Activated naive CD8-positive, alpha-beta T cell (primary cell): Measurements from ENCODE around the gene NUDT6.
"Not testable (repeated sequence)": the region's sequence is repeated elsewhere in the genome, so short reads cannot be mapped to it uniquely, and the experiment has no call there.

Experiments used
- H3K27ac Mint-ChIP-seq: one replicate; pipeline ENCODE4 v1.8.0; 2021; ENCODE audit warnings: mixed read lengths
- H3K27me3 Mint-ChIP-seq: one replicate; pipeline ENCODE4 v1.8.0; 2021; ENCODE audit warnings: mixed read lengths
- H3K36me3 Mint-ChIP-seq: one replicate; pipeline ENCODE4 v1.8.0; 2021; ENCODE audit warnings: mixed read lengths
- H3K4me1 Mint-ChIP-seq: one replicate; pipeline ENCODE4 v1.8.0; 2021; ENCODE audit warnings: low read depth, mixed read lengths
- H3K4me3 Mint-ChIP-seq: one replicate; pipeline ENCODE4 v1.8.0; 2021; ENCODE audit warnings: mild to moderate bottlenecking, mixed read lengths
- H3K9me3 Mint-ChIP-seq: one replicate; pipeline ENCODE4 v1.8.0; 2021; ENCODE audit warnings: low read depth, mixed read lengths

Gene NUDT6, protein sequence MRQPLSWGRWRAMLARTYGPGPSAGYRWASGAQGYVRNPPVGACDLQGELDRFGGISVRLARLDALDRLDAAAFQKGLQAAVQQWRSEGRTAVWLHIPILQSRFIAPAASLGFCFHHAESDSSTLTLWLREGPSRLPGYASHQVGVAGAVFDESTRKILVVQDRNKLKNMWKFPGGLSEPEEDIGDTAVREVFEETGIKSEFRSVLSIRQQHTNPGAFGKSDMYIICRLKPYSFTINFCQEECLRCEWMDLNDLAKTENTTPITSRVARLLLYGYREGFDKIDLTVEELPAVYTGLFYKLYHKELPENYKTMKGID

DNA sequence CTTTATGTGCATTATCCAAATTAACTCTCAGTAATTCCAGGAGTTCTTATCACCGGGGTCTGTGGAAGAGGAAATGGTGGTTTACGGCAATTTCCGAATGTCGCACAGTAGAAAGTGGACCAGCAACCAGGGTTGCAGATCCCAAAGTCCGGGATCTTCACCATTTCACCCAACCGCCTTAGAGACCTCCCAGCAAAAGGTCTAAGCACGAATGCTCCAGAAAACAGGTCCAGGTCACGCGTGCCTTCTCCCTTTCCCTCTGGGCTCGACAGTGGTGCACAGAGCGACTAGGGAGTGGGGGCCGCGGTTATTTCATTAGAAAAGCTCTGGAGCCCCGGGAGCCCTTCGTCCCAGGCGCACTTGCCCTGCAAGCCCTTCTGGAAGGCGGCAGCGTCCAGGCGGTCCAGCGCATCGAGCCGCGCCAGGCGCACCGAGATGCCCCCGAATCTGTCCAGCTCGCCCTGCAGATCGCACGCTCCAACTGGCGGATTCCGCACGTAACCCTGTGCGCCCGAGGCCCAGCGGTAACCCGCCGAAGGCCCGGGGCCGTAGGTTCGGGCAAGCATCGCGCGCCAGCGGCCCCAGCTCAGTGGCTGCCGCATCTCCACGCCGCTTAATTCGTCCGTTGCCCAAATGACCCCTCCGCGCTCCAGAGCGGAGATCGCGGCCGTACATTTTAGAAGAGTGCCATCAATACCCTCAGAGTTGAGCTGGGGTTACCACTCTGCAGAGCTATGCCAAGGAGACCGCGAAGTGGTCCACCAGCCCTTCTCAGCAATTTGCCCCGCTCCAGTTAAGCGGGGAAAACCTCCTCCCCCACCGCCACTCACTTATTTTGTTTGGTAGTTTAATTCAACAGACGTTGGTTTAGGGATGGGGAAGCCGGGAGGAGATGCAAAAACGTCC lies at the start of gene NUDT6:
NUDT6 (minus strand) TSS at position 627 of the 906 bp plus-strand sequence; CDS start at position 602, 25 bp downstream.
- Mint-ChIP-seq H3K36me3 (no peaks in the 10 kb centered on the region), H3K4me3 (no peak within 1 kb of the TSS), H3K27ac (peak within 1 kb of the TSS; percentile 93), H3K4me1 (peaks cover 8% of the 10 kb centered on the region), H3K9me3 (no peaks in the 10 kb centered on the region), H3K27me3 (no peaks in the 10 kb centered on the region)

DNA sequence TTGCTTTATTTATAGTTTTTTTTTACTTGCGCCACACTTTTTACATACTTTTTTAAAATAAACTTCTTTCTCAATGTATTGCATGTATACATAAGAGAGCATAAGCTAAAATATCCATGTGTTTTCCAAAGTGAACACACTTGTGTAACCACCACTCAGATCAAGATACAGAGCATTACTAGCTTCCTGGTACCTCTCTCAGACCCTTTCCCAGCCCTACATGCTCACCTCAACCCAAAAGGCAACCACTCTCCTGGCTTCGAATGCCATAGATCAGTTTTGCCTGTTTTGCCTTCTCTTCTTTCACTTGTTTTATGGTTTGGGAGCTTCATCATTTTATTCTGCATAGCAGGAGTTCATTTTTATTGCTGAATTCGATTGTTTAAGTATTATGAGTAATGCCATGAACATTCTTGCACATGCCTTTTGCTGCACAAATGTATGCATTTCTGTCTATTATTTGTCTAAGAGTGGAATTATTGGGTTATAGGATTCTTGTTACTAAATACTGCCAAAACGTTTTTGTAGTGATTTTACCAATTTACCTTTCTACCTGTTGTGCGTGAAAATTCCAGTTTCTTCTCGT lies 45.9 kb upstream of the NUDT6 start:
- H3K9me3 Mint-ChIP-seq, result no peaks in the 10 kb centered on the region
- peaks cover 3% of the 10 kb centered on the region for H3K4me1 Mint-ChIP-seq
- H3K27me3 Mint-ChIP-seq, result no peaks in the 10 kb centered on the region
- H3K36me3 Mint-ChIP-seq, result peaks cover 12% of the 10 kb centered on the region
- no peak overlapping the region for H3K4me3 Mint-ChIP-seq
- no peak overlapping the region for H3K27ac Mint-ChIP-seq

DNA sequence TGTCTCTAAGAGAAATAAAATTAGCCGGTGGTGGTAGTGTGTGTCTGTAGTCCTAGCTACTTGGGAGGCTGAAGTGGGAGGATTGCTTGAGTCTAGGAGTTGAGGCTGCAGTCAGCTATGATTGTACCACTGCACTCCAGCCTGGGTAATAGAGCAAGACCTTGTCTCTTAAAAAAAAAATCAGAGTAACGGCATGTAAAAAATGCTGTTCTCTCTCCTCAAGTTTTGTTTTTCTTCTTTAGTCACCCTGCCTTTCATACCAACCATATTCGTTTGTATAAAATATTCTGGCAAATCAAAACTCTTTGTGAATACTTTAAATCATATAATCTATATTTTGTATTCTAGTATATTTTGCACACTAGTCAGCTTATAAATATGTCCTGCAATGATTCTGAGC lies 44.8 kb upstream of the NUDT6 start:
- Mint-ChIP-seq H3K36me3 (peaks cover 20% of the 10 kb centered on the region), H3K9me3 (no peaks in the 10 kb centered on the region), H3K27me3 (no peaks in the 10 kb centered on the region)

DNA sequence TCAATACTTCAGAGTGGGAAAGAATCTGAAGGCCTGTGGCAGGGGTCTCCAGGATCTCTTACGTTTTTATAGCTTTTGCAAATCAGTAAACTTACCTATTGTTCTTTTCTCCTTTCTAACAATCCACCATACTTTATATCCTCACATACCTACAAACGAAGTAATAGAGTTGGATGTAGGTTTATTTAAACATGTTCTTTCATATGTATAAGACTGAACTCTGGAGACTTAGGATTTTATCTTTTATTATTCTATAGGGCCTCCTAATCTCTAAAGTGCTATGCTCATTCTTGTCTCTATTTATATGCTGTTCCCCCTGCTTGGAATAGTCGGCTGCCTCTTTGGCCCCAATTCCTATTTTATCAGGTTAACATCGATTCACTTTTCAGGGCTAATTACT lies 43.8 kb upstream of the NUDT6 start:
- H3K27me3 Mint-ChIP-seq, result no peaks in the 10 kb centered on the region
- H3K4me3 Mint-ChIP-seq, result no peak overlapping the region
- peaks cover 18% of the 10 kb centered on the region for H3K36me3 Mint-ChIP-seq
- no peaks in the 10 kb centered on the region for H3K9me3 Mint-ChIP-seq
- no peak overlapping the region for H3K27ac Mint-ChIP-seq
- peaks cover 1% of the 10 kb centered on the region for H3K4me1 Mint-ChIP-seq

More for the DNA sequence above, 44.8 kb upstream of the NUDT6 start:
- H3K4me3 Mint-ChIP-seq, result no peak overlapping the region
- no peak overlapping the region for H3K27ac Mint-ChIP-seq
- peaks cover 4% of the 10 kb centered on the region for H3K4me1 Mint-ChIP-seq

DNA sequence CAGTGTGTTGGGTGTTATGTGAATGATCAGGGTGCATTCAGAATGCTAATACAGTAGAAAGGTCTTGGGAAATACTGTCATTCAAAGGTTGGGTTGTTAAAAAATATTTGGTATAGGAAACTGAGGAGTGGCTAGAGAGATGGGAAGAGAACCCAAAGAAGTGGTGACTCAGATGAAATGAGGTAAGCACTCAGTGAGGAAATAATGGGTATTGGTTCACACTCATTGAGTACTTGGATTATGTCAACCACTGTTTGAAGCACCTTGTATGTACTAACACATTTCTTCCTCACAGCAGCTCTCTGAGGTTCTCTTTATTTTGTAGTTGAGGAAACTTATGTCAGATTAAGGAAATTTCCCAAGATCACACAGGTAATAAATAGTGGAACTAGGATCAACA lies 40.8 kb upstream of the NUDT6 start:
- peaks cover 25% of the 10 kb centered on the region for H3K36me3 Mint-ChIP-seq
- no peak overlapping the region for H3K4me3 Mint-ChIP-seq
- no peaks in the 10 kb centered on the region for H3K27me3 Mint-ChIP-seq
- H3K27ac Mint-ChIP-seq, result no peak overlapping the region
- H3K4me1 Mint-ChIP-seq, result peaks cover 1% of the 10 kb centered on the region
- no peaks in the 10 kb centered on the region for H3K9me3 Mint-ChIP-seq

DNA sequence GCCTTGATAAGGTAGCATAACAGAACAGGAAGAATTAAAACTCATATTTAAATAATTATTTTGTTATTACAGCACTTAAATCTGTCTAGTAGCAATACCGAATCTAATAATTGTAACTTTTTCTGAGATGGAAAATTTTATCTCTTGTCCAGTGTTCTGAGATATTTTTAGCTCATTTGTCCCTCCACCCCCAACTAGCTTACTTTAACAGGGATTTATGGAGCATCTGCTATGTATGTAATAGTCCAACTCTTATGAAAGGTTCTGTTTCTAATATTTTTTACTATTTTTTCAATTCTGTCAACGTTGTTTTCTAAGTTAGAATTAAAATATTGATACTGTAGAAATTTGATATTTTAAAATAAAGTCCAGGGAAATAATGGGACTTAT lies 38.2 kb upstream of the NUDT6 start:
- Mint-ChIP-seq H3K4me1 (peaks cover 1% of the 10 kb centered on the region), H3K27me3 (no peaks in the 10 kb centered on the region), H3K4me3 (no peak overlapping the region), H3K9me3 (no peaks in the 10 kb centered on the region), H3K27ac (no peak overlapping the region), H3K36me3 (peaks cover 26% of the 10 kb centered on the region)

DNA sequence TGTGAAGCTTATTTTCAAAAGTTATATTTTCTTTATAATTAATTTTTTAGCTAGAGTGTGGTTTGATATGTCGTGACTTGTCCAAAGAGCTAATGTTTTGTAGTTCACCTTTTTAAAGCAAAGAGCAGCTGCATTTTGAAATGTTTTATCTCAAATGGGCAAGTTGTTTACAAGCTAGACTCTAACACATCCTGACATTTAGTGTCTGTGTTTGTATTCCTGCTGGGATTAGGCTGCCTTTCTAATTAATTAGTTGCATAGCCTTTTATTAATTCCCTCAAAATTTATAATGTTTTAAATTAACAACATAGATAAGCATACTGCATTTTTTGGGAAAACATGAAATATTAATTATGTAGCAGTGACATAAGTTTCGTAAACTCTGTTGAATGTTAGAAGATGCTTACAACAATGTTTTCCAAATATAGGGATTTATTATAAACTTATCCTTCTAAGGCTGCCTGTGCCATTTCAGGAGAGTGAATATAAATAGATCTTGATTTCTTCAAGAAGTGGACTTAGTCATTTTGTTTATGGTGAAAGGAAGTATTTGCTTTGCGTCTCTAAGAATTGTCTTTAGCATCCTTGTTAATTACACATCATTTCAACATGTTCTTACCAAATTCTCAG lies 37.7 kb upstream of the NUDT6 start:
- H3K4me1 Mint-ChIP-seq, result peaks cover 1% of the 10 kb centered on the region
- no peak overlapping the region for H3K4me3 Mint-ChIP-seq
- H3K27ac Mint-ChIP-seq, result no peak overlapping the region
- no peaks in the 10 kb centered on the region for H3K9me3 Mint-ChIP-seq
- no peaks in the 10 kb centered on the region for H3K27me3 Mint-ChIP-seq
- peaks cover 25% of the 10 kb centered on the region for H3K36me3 Mint-ChIP-seq

DNA sequence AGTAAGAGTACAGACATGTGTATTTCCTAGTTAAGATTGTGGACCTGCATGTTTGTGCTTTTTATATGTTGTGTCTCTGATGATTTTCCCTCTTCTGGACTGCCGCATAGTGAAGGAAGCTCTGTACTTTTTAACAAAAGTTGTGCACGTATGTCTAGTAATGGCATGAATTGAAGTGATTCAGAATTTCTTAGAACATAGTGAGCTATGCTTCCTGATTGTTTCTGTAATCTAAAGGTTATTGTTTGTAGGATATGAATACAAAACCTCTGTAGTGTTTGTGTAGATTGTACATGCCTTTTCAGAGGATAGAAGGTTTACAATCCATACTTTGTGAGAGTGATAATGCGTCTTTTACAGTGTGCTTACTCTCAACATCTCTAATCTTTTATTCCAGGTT lies 37.0 kb upstream of the NUDT6 start:
- Mint-ChIP-seq H3K27me3 (no peaks in the 10 kb centered on the region), H3K4me3 (no peak overlapping the region), H3K27ac (no peak overlapping the region), H3K4me1 (peaks cover 1% of the 10 kb centered on the region), H3K9me3 (no peaks in the 10 kb centered on the region), H3K36me3 (peaks cover 26% of the 10 kb centered on the region)

DNA sequence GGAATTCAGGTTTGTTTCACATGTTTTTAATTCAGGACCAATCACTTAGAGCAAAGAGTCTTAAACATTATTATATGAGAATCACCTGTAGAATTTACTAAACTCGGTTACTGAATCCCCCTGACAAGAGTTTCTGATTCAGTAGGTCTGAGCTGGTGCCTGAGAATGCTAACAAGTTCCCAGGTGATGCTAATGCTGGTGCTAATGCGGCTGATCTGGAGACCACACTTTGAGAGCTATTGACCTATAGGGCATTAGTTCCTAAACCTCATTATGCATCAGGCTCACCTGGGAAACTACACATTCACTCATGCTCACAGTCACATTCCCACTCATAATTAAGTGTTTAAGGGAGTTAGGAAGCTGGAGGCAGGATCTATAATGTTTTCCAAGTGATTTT lies 36.1 kb upstream of the NUDT6 start:
- Mint-ChIP-seq H3K36me3 (peaks cover 31% of the 10 kb centered on the region), H3K27ac (no peak overlapping the region), H3K9me3 (no peaks in the 10 kb centered on the region), H3K4me3 (no peak overlapping the region), H3K4me1 (peaks cover 1% of the 10 kb centered on the region), H3K27me3 (no peaks in the 10 kb centered on the region)

DNA sequence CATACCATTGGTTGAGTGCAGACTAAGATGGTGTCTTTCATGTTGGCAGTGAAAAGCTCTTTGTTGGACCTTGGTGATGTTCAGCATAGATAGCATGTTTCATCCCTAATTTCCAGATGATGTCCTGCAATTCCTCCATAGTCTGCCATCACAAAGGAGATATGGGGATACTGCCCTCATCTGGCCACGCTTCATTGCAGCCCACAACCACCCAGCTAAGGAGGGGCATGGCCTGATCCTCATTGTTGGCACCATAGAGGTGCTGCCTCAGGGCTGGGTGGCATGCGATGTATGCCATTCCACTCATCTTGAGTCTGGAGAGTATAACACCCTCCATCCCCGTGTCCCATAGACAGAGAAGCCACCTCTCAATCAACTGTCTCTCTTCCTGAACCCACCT lies 31.5 kb upstream of the NUDT6 start:
- Mint-ChIP-seq H3K4me3 (no peak overlapping the region), H3K27ac (no peak overlapping the region)

DNA sequence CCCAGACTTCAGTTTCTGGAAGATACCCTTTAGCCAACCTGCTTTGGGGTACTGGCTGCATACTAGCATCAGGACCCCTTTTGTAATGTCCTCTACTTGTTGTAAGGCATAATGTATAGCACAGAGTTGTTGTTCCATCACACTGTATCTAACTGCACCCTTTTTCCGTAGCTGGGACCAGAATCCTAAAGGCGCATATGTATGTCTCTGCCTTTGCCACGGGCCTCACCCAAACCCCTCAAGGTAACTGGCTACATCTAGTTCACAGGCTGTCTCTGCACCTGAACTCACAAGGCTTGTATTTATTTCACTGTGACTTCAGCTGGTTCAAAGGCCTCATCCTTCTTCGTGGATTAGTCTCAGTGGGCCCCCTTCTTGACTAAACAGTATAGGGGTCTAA lies 29.6 kb upstream of the NUDT6 start:
- Mint-ChIP-seq H3K36me3 (peaks cover 33% of the 10 kb centered on the region), H3K4me3 (no peak overlapping the region), H3K27ac (no peak overlapping the region), H3K27me3 (no peaks in the 10 kb centered on the region), H3K9me3 (no peaks in the 10 kb centered on the region), H3K4me1 (no peaks in the 10 kb centered on the region)

More for the DNA sequence above, 31.5 kb upstream of the NUDT6 start:
- Mint-ChIP-seq H3K36me3 (peaks cover 42% of the 10 kb centered on the region), H3K4me1 (no peaks in the 10 kb centered on the region), H3K9me3 (no peaks in the 10 kb centered on the region), H3K27me3 (no peaks in the 10 kb centered on the region)

DNA sequence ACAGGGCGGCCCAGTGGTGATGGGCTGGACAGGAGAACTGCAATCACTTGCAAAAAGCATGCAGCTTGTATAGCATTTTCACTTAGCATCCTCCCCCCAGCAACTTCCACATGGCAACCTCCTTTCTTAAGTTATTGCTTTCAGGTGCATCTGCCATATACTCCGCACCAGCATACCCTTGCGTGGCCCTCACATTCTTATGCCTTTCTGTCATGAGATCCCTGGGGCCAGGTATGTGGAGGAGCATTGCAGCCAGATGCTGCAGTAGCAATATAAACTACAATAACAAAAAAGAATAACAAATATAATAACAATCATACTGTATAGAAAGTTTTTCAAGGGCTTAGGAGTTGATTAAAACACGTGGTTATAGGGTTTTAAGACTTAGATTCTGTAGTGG lies 26.3 kb upstream of the NUDT6 start:
- Mint-ChIP-seq H3K27me3 (no peaks in the 10 kb centered on the region), H3K4me1 (no peaks in the 10 kb centered on the region), H3K27ac (no peak overlapping the region), H3K36me3 (peaks cover 31% of the 10 kb centered on the region), H3K4me3 (no peak overlapping the region), H3K9me3 (no peaks in the 10 kb centered on the region)

DNA sequence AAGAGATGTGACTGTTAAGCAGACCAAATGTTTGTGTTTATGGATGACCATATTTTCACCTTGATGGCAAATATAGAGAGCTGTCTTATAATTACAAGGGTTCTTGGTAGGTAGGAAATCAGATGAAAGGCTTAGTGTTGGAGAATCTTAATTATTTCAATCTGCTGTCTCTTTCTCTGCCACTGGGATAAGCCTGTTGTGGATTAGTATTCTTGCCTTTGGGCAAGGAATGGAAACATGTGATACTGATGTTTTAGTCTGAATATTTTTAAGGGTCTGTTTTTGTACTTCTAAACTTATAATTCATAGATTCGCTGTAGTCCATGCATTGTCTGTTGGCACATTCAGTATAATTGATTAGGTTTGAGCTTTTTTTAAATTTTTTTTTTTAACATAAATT lies 23.7 kb upstream of the NUDT6 start:
- peaks cover 26% of the 10 kb centered on the region for H3K36me3 Mint-ChIP-seq
- no peak overlapping the region for H3K27ac Mint-ChIP-seq

DNA sequence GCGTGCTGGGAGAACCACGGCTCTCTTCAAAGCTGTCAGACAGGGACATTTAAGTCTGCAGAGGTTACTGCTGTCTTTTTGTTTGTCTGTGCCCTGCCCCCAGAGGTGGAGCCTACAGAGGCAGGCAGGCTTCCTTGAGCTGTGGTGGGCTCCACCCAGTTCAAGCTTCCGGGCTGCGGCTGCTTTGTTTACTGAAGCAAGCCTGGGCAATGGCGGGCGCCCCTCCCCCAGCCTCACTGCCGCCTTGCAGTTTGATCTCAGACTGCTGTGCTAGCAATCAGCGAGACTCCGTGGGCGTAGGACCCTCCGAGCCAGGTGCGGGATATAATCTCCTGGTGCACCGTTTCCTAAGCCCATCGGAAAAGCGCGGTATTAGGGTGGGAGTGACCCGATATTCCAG lies 22.7 kb upstream of the NUDT6 start:
- not testable (repeated sequence) for H3K4me3 Mint-ChIP-seq, H3K4me1 Mint-ChIP-seq, H3K27me3 Mint-ChIP-seq, H3K27ac Mint-ChIP-seq, H3K9me3 Mint-ChIP-seq
- peaks cover 21% of the 10 kb centered on the region for H3K36me3 Mint-ChIP-seq

More for the DNA sequence above, 23.7 kb upstream of the NUDT6 start:
- Mint-ChIP-seq H3K4me1 (no peaks in the 10 kb centered on the region), H3K9me3 (no peaks in the 10 kb centered on the region), H3K27me3 (no peaks in the 10 kb centered on the region), H3K4me3 (no peak overlapping the region)

DNA sequence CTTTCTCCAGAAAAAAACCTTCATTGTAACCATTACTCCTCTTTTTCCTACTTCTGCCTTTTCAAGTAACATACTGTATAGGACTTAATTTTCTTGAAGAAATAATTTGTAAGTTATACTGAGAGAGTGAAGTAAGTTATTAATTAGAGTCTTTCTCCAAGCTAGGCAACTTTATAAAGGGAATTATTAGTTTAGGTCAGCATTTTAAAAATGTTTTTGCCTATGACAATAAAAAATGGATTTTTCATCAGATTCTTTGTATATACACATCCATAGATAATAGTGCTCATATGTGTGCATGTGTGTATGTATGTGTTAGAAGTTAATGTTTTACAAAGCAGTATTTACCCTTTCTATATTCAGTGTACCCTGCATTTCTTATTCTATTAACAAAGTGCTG lies 10.4 kb upstream of the NUDT6 start:
- Mint-ChIP-seq H3K4me3 (no peak overlapping the region), H3K27me3 (no peaks in the 10 kb centered on the region), H3K27ac (no peak overlapping the region), H3K4me1 (no peaks in the 10 kb centered on the region), H3K36me3 (peaks cover 15% of the 10 kb centered on the region), H3K9me3 (no peaks in the 10 kb centered on the region)
